Left ventricle myocardium superior (tissue), 1 donor: ENCODE measurements around the gene PCDHGA3. TPM values are rescaled to one million over a fixed set of nuclear protein-coding genes. Genes with fewer than 3 reads are reported as not detected.
"Not testable (repeated sequence)": the region's sequence is repeated elsewhere in the genome, so short reads cannot be mapped to it uniquely, and the experiment has no call there.

Experiments
- ATAC-seq: fragments of 200-7000 bp; cut with Tn5 transposase; one replicate; pipeline ENCODE4 v1.9.1; 2020; ENCODE audit warnings: mild to moderate bottlenecking, moderate library complexity
- DNase-seq: peaks from one replicate; pipeline ENCODE4 v3.0.0-alpha.2; 2020
- intact Hi-C: fragments of 100-400 bp; cut with micrococcal nuclease; formaldehyde crosslinking; loops from one replicate; pipeline ENCODE4 v1.11.0; 2022
- total RNA-seq: library from RNA; stranded (reverse); fragmentation: NEBNext Ultra II Directional; extraction: Animal tissue kit (Norgen Biotek cat#: 25700); gene quantifications from one replicate; pipeline ENCODE4 v1.2.1, GENCODE V29; 2021
- donor health status: DM: no; HTN: yes; CAD: no; lungs with severe emphysema.

Gene PCDHGA3
- total RNA-seq, 1 donor from 2014 or later, result 12.1 TPM

- ATAC-seq, result peak; percentile 51
- intact Hi-C loops, result no loop called here
- no peak for DNase-seq
Measured at GRCh38 chr5:141371572-141372475, 28.2 kb downstream of the PCDHGA3 start.

- intact Hi-C loops, result no loop called here
- DNase-seq, result no peak
- no peak for ATAC-seq
Measured at GRCh38 chr5:141373673-141374317, 30.2 kb downstream of the PCDHGA3 start, which contains the start of gene PCDHGA6. PCDHGA6 (plus strand) TSS chr5:141373891; CDS start chr5:141374084, 193 bp downstream.

DNA sequence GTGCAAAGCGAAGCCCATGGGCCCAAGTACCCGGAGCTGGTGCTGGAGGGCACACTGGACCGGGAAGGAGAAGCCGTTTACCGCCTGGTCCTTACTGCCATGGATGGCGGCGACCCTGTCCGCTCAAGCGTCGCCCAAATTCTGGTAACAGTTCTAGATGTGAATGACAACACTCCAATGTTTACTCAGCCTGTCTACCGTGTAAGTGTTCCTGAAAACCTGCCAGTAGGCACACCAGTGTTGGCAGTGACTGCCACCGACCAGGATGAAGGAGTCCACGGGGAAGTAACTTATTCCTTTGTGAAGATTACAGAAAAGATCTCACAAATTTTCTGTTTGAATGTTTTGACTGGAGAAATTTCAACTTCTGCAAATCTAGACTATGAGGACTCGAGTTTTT is 31.0 kb downstream of the PCDHGA3 start:
- ATAC-seq, result peak; percentile 62
- DNase-seq, result peak; percentile 35
- intact Hi-C loops, result no loop called here

- ATAC-seq, DNase-seq, intact Hi-C loops: not testable (repeated sequence)
Measured at GRCh38 chr5:141375444-141376155, 32.0 kb downstream of the PCDHGA3 start.

- DNase-seq (no peak), ATAC-seq (peak; percentile 39)
- intact Hi-C loops, result no loop called here
Measured at GRCh38 chr5:141382469-141383294, 39.1 kb downstream of the PCDHGA3 start, which contains the start of gene PCDHGA7. PCDHGA7 (plus strand) TSS chr5:141382742; CDS start chr5:141382900, 158 bp downstream.

- ATAC-seq (no peak), DNase-seq (no peak)
- intact Hi-C loops, result no loop called here
Measured at GRCh38 chr5:141383345-141383744, 39.7 kb downstream of the PCDHGA3 start.

DNA sequence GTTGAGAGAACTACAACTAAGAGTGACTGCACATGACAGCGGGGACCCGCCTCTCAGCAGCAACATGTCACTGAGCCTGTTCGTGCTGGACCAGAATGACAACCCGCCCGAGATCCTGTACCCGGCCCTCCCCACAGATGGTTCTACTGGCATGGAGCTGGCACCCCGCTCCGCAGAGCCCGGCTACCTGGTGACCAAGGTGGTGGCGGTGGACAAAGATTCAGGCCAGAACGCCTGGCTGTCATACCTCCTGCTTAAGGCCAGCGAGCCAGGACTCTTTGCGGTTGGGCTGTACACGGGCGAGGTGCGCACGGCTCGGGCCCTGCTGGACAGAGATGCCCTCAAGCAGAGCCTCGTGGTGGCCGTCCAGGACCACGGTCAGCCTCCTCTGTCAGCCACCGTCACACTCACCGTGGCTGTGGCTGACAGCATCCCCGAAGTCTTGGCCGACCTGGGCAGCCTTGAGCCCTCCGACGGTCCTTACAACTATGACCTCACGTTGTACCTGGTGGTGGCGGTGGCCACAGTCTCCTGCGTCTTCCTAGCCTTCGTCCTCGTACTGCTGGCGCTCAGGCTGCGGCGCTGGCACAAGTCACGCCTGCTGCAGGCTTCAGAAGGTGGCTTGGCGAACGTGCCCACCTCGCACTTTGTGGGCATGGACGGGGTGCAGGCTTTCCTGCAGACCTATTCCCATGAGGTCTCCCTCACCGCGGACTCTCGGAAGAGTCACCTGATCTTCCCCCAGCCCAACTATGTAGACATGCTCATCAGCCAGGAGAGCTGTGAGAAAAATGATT is 41.0 kb downstream of the PCDHGA3 start:
- intact Hi-C loops, result no loop called here
- ATAC-seq, result no peak

DNA sequence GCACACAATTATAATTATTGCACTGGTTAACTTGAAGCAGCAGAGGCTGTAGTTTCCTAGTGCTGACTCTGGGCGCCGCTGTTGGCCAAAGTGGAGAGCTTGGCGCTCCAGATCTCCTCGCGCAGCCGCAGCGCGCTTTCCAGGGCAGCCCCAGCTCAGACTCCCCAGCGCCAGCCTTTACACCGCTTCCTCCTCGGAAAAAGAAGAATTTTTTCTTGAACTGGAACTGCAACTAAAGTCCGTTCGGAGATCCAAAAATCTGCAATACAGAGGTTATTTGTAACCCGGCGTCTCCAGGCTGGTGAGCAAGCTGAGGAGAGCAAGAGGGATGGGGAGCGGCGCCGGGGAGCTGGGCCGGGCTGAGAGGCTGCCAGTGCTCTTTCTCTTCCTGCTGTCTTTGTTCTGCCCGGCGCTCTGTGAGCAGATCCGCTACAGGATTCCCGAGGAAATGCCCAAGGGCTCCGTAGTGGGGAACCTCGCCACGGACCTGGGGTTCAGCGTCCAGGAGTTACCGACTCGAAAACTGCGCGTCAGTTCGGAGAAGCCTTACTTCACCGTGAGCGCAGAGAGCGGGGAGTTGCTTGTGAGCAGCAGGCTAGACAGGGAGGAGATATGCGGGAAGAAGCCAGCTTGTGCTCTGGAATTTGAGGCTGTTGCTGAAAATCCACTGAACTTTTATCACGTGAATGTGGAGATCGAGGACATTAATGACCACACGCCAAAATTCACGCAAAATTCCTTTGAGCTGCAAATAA is 44.1 kb downstream of the PCDHGA3 start, which contains the start of gene PCDHGB4:
TSS of gene PCDHGB4 (plus strand) at position 142 of the 755 bp plus-strand sequence. CDS start at position 329, 187 bp downstream.
- DNase-seq (peak; percentile 67), ATAC-seq (peak; percentile 92)
- intact Hi-C loops, result not testable (repeated sequence)

More for the DNA sequence above, 41.0 kb downstream of the PCDHGA3 start:
- DNase-seq, result no peak

DNA sequence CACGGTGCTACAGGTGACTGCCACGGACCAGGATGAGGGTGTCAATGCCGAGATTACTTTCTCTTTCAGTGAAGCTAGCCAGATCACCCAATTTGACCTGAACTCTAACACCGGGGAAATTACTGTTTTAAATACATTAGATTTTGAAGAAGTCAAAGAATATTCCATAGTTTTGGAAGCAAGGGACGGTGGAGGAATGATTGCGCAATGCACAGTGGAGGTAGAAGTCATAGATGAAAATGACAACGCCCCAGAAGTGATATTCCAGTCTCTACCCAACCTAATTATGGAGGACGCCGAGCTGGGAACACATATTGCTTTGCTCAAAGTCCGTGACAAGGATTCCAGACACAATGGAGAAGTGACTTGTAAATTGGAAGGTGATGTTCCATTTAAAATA is 45.0 kb downstream of the PCDHGA3 start:
- DNase-seq (no peak), ATAC-seq (no peak)
- intact Hi-C loops, result no loop called here

GRCh38 chr5:141389153-141390042 is 45.8 kb downstream of the PCDHGA3 start:
- intact Hi-C loops, result no loop called here
- ATAC-seq (no peak), DNase-seq (no peak)

GRCh38 chr5:141392429-141393198 is 49.0 kb downstream of the PCDHGA3 start, which contains the start of gene PCDHGA8:
PCDHGA8 (plus strand) TSS chr5:141392633; CDS start chr5:141392814, 181 bp downstream.
- no peak for DNase-seq
- intact Hi-C loops, result no loop called here
- ATAC-seq, result no peak

DNA sequence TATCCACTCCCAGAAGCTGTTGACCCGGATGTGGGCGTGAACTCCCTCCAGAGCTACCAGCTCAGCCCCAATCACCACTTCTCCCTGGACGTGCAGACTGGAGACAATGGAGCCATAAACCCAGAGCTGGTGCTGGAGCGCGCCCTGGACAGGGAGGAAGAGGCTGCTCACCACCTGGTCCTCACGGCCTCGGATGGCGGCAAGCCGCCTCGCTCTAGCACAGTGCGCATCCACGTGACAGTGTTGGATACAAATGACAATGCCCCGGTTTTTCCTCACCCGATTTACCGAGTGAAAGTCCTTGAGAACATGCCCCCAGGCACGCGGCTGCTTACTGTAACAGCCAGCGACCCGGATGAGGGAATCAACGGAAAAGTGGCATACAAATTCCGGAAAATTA is 49.6 kb downstream of the PCDHGA3 start:
- intact Hi-C loops, result no loop called here
- no peak for ATAC-seq
- DNase-seq, result no peak

- intact Hi-C loops, ATAC-seq, DNase-seq: not testable (repeated sequence)
Measured at GRCh38 chr5:141394401-141395187, 51.0 kb downstream of the PCDHGA3 start.
